HFFc6 (cell line): ENCODE results near the gene DOCK4. TPM values are rescaled to one million over a fixed set of nuclear protein-coding genes. Genes with fewer than 3 reads are reported as not detected.

ENCODE experiments used
- DNase-seq: peaks from one replicate; pipeline ENCODE4 v3.0.0-alpha.2; 2018
- H3K27ac Mint-ChIP-seq: 2 replicates; pipeline ENCODE4 v1.8.0; 2020; ENCODE audit warnings: mild to moderate bottlenecking, mixed read lengths
- H3K27me3 Mint-ChIP-seq: 2 replicates; pipeline ENCODE4 v1.8.0; 2021; ENCODE audit warnings: mild to moderate bottlenecking, moderate library complexity, mixed read lengths; ENCODE audit not compliant: insufficient read depth
- H3K36me3 Mint-ChIP-seq: 2 replicates; pipeline ENCODE4 v1.8.0; 2021; ENCODE audit warnings: low read depth, mixed read lengths
- H3K4me1 Mint-ChIP-seq: 2 replicates; pipeline ENCODE4 v1.8.0; 2020; ENCODE audit warnings: low read depth, mixed read lengths
- H3K4me3 Mint-ChIP-seq: 2 replicates; pipeline ENCODE4 v1.8.0; 2020; ENCODE audit warnings: mild to moderate bottlenecking, moderate library complexity, mixed read lengths
- H3K9me3 Mint-ChIP-seq: 2 replicates; pipeline ENCODE4 v1.8.0; 2020; ENCODE audit warnings: mild to moderate bottlenecking, mixed read lengths
- total RNA-seq, 6 experiments: library from RNA; stranded (reverse); fragmentation: NEBNext Ultra II Directional; extraction: Animal tissue kit (Norgen Biotek cat#: 25700); gene quantifications; 2 replicates in 1 of 6; 3 replicates in 5 of 6; pipeline ENCODE4 v1.2.3, GENCODE V29; 2021
- TF ChIP-seq, protein P1 (sequence below): fragments of 200-600 bp; sonication (generic); IDR thresholded peaks from 2 replicates; pipeline ENCODE4 v1.5.0; 2021; ENCODE audit warnings: antibody characterized with exemption, mild to moderate bottlenecking

DOCK4 gene
- total RNA-seq, 6 experiments from 2014 or later, result 2.2 to 3.9 (median 3.3) TPM

- H3K4me1 Mint-ChIP-seq, result peaks cover 9% of the 10 kb centered on the region; the same call in 1 of the 2 replicates
- no peak overlapping the region for H3K4me3 Mint-ChIP-seq
- peaks cover 2% of the 10 kb centered on the region; the same call in 1 of the 2 replicates for H3K27me3 Mint-ChIP-seq
- H3K36me3 Mint-ChIP-seq, result no peaks in the 10 kb centered on the region
- TF ChIP-seq, protein P1, sequence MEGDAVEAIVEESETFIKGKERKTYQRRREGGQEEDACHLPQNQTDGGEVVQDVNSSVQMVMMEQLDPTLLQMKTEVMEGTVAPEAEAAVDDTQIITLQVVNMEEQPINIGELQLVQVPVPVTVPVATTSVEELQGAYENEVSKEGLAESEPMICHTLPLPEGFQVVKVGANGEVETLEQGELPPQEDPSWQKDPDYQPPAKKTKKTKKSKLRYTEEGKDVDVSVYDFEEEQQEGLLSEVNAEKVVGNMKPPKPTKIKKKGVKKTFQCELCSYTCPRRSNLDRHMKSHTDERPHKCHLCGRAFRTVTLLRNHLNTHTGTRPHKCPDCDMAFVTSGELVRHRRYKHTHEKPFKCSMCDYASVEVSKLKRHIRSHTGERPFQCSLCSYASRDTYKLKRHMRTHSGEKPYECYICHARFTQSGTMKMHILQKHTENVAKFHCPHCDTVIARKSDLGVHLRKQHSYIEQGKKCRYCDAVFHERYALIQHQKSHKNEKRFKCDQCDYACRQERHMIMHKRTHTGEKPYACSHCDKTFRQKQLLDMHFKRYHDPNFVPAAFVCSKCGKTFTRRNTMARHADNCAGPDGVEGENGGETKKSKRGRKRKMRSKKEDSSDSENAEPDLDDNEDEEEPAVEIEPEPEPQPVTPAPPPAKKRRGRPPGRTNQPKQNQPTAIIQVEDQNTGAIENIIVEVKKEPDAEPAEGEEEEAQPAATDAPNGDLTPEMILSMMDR, result no peak
- DNase-seq, result no peak
- no peaks in the 10 kb centered on the region for H3K9me3 Mint-ChIP-seq
- no peak overlapping the region for H3K27ac Mint-ChIP-seq
Observed at GRCh38 chr7:111762211-111762610, 444.0 kb downstream of the DOCK4 start.

DNA sequence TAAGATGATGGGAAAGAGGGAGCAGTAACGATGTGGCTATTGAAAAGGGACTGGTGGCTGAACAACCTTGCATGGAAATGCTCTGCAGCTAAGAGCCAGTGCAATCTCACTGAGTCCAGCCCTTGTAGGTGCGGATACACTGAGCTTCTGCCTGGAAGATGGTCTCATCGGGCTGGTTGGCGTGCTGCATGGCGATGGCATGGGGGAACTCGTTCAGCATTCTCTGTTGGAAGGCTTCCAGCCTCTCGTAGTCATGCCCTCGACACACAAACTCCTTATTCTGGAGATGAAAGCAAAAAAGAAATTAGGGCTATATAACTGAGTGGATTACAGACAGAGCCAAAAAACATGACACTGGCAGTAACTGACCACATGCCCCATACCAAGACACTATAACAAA is 446.2 kb downstream of the DOCK4 start:
- peaks cover 20% of the 10 kb centered on the region; the same call in 1 of the 2 replicates for H3K4me1 Mint-ChIP-seq
- H3K36me3 Mint-ChIP-seq, result no peaks in the 10 kb centered on the region; the same call in 1 of the 2 replicates
- peaks cover 2% of the 10 kb centered on the region for H3K27me3 Mint-ChIP-seq
- H3K27ac Mint-ChIP-seq, result no peak overlapping the region
- TF ChIP-seq, protein P1, result no peak
- DNase-seq, result no peak
- no peaks in the 10 kb centered on the region for H3K9me3 Mint-ChIP-seq
- H3K4me3 Mint-ChIP-seq, result no peak overlapping the region

DNA sequence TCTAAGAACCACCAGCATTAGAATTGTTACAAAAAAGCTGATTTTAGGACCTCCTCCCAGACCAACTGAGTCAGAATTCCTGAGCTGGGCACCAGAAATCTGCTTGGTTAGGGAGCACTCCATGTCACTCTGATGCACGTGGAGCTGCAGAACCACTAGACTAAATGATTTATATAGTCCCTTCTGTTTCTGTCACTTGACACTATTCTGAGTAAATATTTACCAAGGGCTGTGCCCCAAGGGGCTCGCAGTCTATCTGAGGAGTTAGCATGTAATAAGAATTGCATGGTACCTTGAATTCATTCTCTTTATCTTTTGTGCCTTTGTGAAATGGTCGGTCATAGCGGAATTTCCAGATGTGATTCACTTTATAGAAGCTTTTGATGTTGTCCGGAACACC is 447.9 kb downstream of the DOCK4 start:
- no peaks in the 10 kb centered on the region; the same call in 1 of the 2 replicates for H3K36me3 Mint-ChIP-seq
- no peak for DNase-seq
- H3K27ac Mint-ChIP-seq, result no peak overlapping the region
- TF ChIP-seq, protein P1, result no peak
- H3K4me1 Mint-ChIP-seq, result peaks cover 32% of the 10 kb centered on the region; the same call in 1 of the 2 replicates
- no peak overlapping the region for H3K4me3 Mint-ChIP-seq
- H3K9me3 Mint-ChIP-seq, result no peaks in the 10 kb centered on the region
- peaks cover 2% of the 10 kb centered on the region for H3K27me3 Mint-ChIP-seq

GRCh38 chr7:111756687-111757178 is 449.5 kb downstream of the DOCK4 start:
- H3K4me1 Mint-ChIP-seq, result peaks cover 32% of the 10 kb centered on the region; the same call in 1 of the 2 replicates
- H3K27ac Mint-ChIP-seq, result peak overlapping the region; percentile 39; the same call in 1 of the 2 replicates
- H3K36me3 Mint-ChIP-seq, result no peaks in the 10 kb centered on the region; the same call in 1 of the 2 replicates
- peaks cover 2% of the 10 kb centered on the region for H3K27me3 Mint-ChIP-seq
- TF ChIP-seq, protein P1, result no peak
- H3K9me3 Mint-ChIP-seq, result no peaks in the 10 kb centered on the region
- peak overlapping the region; percentile 79; the same call in 1 of the 2 replicates for H3K4me3 Mint-ChIP-seq
- no peak for DNase-seq

DNA sequence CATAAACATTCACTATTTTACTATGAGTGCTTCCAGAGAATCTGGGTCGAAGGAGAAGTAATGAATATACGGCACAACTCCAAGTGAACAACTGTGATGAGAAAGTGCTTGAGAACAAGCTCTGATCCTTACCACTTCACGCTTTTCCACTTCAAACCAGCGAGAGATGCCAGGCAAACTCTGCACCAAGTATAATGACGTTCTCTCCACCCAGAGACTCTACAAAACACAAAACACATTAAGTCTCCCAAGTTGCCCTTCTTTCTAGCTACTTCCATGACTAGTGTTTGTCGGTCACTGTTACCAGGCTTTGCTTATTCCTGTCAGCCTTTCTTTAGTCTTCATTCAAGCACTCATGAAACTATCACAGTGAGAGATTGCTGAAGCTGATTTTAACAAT is 450.8 kb downstream of the DOCK4 start:
- Mint-ChIP-seq H3K36me3 (no peaks in the 10 kb centered on the region; the same call in 1 of the 2 replicates), H3K4me1 (peaks cover 37% of the 10 kb centered on the region), H3K4me3 (no peak overlapping the region), H3K27me3 (peaks cover 2% of the 10 kb centered on the region), H3K27ac (no peak overlapping the region), H3K9me3 (no peaks in the 10 kb centered on the region)
- DNase-seq, result no peak
- TF ChIP-seq, protein P1, result no peak
